K562 (cell line): ENCODE measurements around the gene ARHGAP26. TPM values are rescaled to one million over a fixed set of nuclear protein-coding genes. Genes with fewer than 3 reads are reported as not detected.

Experiments used
- CHCHD3 ChIP-seq: fragments of 250-450 bp; sonication (Bioruptor Pico); IDR thresholded peaks from 2 replicates; pipeline ENCODE4 v2.1.2; 2022; ENCODE audit warnings: mild to moderate bottlenecking
- FOSL1 ChIP-seq: fragments of 200-800 bp; sonication (Bioruptor generic); conservative IDR thresholded peaks from 2 replicates; pipeline ENCODE4 v1.6.1; 2016; ENCODE audit warnings: missing genetic modification characterization, missing compliant biosample characterization
- JUN ChIP-seq, 2 experiments: sonication (generic) in 1 of 2; formaldehyde crosslinking in 1 of 2; IDR thresholded peaks; 2 replicates each; pipeline versions ENCODE4 v1.6.1 to v1.8.0; 2012 to 2022; ENCODE audit warnings: borderline replicate concordance in 2 of 2, mild to moderate bottlenecking in 2 of 2, improper control_type of control experiment in 1 of 2, low read depth in 1 of 2, low read length in 1 of 2, missing genetic modification reagents in 1 of 2
- PHF21A ChIP-seq: fragments of 450-650 bp; IDR thresholded peaks from 2 replicates; pipeline ENCODE4 v1.6.1; 2017; ENCODE audit warnings: low read depth, borderline replicate concordance
- POLR2A ChIP-seq: fragments of 450-650 bp; conservative IDR thresholded peaks from 2 replicates; pipeline ENCODE4 v1.6.1; 2016
- POLR2G ChIP-seq: fragments of 200-400 bp; formaldehyde crosslinking; IDR thresholded peaks from 2 replicates; pipeline ENCODE4 v1.6.1; 2017; ENCODE audit warnings: low read depth, mild to moderate bottlenecking, antibody characterized with exemption, low read length, moderate library complexity
- POLR2H ChIP-seq: IDR thresholded peaks from 2 replicates; pipeline ENCODE4 v1.6.1; 2016; ENCODE audit warnings: missing genetic modification characterization, low read depth, mild to moderate bottlenecking, control low read depth, missing compliant biosample characterization, moderate library complexity
- polyA plus RNA-seq, 8 experiments: library from polyadenylated mRNA; depleted of rRNA in 4 of 8; stranded (reverse) in 5 of 8; unstranded in 3 of 8; fragments of >200 nt; fragmentation: Nextera tagmentation in 2 of 8; fragmentation: Illumina TruSeq in 1 of 8; extraction: Ambion mirVana in 2 of 8; extraction: Trizol in 1 of 8; gene quantifications; 2 replicates each; pipeline versions ENCODE4 v1.2.1 to v1.2.3, GENCODE V29; 2011 to 2014; ENCODE audit warnings: inconsistent platforms in 1 of 8, missing spikeins in 1 of 8
- total RNA-seq, 7 experiments: library from RNA; depleted of rRNA in 6 of 7; stranded (reverse); fragments of >200 nt in 6 of 7; fragmentation: Illumina TruSeq in 2 of 7; extraction: Trizol in 2 of 7; gene quantifications; 2 replicates each; pipeline versions ENCODE4 v1.2.1 to v1.2.3, GENCODE V29; 2011 to 2021; ENCODE audit warnings: low replicate concordance in 1 of 7
- TF ChIP-seq, protein P1 (sequence below): fragments of 250-450 bp; sonication (Bioruptor Pico); IDR thresholded peaks from 2 replicates; pipeline ENCODE4 v1.5.0; 2021; ENCODE audit warnings: mild to moderate bottlenecking, borderline replicate concordance
- TF ChIP-seq, protein P2 (sequence below): sonication (generic); formaldehyde crosslinking; IDR thresholded peaks from 2 replicates; pipeline ENCODE4 v1.4.0; 2020; ENCODE audit warnings: mild to moderate bottlenecking, missing genetic modification reagents
- TF ChIP-seq, protein P3 (sequence below): fragments of 450-650 bp; IDR thresholded peaks from 2 replicates; pipeline ENCODE4 v1.6.1; 2016; ENCODE audit warnings: mild to moderate bottlenecking, moderate library complexity

The ARHGAP26 gene
- total and polyA plus RNA-seq, 9 of the 15 experiments (the other 6 are each of a cell fraction or from before 2014, with no cell fraction given) = 0.13 to 1.1 (median 0.55) TPM

DNA sequence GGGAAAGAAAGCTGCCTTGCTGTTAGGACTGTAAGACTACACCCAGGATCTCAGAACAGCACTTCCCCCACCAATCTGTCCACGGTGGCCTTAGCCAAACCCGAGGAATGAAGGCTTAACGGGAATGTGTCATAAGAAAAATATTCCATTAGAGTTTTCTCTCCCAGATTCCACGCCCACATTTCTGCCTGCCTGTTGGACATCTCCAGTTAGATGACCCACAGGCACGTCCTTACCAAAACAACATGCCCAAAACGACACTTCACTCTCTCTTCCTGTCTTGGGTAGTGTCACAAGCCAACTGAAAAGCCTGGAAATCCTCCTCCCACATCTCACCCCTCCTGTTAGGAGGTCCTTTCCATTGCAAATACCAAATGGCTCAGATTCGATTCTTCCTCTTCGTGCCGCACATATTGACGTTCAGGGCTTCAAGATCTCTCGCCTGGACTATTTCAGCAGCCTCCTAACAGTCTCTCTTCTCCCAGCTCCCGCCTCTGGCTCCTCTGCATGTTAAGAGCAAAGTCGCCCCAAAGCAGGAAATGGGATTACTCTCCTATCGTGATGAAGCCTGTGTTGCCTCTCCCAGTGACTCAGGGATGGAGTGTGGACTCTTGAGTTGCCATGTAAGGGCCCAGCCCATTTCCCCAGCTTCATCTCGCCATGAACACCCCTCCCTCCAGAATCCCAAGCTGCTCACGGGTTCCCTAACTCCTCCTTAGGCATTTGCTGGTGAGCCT is 474.0 kb downstream of the ARHGAP26 start (continued):
- TF ChIP-seq CHCHD3 = no peak
- TF ChIP-seq, protein P1, sequence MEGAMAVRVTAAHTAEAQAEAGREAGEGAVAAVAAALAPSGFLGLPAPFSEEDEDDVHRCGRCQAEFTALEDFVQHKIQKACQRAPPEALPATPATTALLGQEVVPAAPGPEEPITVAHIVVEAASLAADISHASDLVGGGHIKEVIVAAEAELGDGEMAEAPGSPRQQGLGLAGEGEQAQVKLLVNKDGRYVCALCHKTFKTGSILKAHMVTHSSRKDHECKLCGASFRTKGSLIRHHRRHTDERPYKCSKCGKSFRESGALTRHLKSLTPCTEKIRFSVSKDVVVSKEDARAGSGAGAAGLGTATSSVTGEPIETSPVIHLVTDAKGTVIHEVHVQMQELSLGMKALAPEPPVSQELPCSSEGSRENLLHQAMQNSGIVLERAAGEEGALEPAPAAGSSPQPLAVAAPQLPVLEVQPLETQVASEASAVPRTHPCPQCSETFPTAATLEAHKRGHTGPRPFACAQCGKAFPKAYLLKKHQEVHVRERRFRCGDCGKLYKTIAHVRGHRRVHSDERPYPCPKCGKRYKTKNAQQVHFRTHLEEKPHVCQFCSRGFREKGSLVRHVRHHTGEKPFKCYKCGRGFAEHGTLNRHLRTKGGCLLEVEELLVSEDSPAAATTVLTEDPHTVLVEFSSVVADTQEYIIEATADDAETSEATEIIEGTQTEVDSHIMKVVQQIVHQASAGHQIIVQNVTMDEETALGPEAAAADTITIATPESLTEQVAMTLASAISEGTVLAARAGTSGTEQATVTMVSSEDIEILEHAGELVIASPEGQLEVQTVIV (CRISPR knock-in tag) = no peak
- 0 out of 2 replicates have a peak, but pooled peaks have one; percentile 22 for TF ChIP-seq POLR2H (tag)
- TF ChIP-seq JUN (IDR thresholded peaks at IDR 0.05; ENCODE audit: borderline replicate concordance, low read depth, low read length) = no peak
- no peak for TF ChIP-seq JUN (CRISPR knock-in tag; IDR thresholded peaks at IDR 0.05; ENCODE audit: borderline replicate concordance)
- TF ChIP-seq, protein P2, sequence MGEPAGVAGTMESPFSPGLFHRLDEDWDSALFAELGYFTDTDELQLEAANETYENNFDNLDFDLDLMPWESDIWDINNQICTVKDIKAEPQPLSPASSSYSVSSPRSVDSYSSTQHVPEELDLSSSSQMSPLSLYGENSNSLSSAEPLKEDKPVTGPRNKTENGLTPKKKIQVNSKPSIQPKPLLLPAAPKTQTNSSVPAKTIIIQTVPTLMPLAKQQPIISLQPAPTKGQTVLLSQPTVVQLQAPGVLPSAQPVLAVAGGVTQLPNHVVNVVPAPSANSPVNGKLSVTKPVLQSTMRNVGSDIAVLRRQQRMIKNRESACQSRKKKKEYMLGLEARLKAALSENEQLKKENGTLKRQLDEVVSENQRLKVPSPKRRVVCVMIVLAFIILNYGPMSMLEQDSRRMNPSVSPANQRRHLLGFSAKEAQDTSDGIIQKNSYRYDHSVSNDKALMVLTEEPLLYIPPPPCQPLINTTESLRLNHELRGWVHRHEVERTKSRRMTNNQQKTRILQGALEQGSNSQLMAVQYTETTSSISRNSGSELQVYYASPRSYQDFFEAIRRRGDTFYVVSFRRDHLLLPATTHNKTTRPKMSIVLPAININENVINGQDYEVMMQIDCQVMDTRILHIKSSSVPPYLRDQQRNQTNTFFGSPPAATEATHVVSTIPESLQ (CRISPR knock-in tag) = no peak
- TF ChIP-seq POLR2G = no peak
- no peak for TF ChIP-seq PHF21A
- TF ChIP-seq, protein P3, sequence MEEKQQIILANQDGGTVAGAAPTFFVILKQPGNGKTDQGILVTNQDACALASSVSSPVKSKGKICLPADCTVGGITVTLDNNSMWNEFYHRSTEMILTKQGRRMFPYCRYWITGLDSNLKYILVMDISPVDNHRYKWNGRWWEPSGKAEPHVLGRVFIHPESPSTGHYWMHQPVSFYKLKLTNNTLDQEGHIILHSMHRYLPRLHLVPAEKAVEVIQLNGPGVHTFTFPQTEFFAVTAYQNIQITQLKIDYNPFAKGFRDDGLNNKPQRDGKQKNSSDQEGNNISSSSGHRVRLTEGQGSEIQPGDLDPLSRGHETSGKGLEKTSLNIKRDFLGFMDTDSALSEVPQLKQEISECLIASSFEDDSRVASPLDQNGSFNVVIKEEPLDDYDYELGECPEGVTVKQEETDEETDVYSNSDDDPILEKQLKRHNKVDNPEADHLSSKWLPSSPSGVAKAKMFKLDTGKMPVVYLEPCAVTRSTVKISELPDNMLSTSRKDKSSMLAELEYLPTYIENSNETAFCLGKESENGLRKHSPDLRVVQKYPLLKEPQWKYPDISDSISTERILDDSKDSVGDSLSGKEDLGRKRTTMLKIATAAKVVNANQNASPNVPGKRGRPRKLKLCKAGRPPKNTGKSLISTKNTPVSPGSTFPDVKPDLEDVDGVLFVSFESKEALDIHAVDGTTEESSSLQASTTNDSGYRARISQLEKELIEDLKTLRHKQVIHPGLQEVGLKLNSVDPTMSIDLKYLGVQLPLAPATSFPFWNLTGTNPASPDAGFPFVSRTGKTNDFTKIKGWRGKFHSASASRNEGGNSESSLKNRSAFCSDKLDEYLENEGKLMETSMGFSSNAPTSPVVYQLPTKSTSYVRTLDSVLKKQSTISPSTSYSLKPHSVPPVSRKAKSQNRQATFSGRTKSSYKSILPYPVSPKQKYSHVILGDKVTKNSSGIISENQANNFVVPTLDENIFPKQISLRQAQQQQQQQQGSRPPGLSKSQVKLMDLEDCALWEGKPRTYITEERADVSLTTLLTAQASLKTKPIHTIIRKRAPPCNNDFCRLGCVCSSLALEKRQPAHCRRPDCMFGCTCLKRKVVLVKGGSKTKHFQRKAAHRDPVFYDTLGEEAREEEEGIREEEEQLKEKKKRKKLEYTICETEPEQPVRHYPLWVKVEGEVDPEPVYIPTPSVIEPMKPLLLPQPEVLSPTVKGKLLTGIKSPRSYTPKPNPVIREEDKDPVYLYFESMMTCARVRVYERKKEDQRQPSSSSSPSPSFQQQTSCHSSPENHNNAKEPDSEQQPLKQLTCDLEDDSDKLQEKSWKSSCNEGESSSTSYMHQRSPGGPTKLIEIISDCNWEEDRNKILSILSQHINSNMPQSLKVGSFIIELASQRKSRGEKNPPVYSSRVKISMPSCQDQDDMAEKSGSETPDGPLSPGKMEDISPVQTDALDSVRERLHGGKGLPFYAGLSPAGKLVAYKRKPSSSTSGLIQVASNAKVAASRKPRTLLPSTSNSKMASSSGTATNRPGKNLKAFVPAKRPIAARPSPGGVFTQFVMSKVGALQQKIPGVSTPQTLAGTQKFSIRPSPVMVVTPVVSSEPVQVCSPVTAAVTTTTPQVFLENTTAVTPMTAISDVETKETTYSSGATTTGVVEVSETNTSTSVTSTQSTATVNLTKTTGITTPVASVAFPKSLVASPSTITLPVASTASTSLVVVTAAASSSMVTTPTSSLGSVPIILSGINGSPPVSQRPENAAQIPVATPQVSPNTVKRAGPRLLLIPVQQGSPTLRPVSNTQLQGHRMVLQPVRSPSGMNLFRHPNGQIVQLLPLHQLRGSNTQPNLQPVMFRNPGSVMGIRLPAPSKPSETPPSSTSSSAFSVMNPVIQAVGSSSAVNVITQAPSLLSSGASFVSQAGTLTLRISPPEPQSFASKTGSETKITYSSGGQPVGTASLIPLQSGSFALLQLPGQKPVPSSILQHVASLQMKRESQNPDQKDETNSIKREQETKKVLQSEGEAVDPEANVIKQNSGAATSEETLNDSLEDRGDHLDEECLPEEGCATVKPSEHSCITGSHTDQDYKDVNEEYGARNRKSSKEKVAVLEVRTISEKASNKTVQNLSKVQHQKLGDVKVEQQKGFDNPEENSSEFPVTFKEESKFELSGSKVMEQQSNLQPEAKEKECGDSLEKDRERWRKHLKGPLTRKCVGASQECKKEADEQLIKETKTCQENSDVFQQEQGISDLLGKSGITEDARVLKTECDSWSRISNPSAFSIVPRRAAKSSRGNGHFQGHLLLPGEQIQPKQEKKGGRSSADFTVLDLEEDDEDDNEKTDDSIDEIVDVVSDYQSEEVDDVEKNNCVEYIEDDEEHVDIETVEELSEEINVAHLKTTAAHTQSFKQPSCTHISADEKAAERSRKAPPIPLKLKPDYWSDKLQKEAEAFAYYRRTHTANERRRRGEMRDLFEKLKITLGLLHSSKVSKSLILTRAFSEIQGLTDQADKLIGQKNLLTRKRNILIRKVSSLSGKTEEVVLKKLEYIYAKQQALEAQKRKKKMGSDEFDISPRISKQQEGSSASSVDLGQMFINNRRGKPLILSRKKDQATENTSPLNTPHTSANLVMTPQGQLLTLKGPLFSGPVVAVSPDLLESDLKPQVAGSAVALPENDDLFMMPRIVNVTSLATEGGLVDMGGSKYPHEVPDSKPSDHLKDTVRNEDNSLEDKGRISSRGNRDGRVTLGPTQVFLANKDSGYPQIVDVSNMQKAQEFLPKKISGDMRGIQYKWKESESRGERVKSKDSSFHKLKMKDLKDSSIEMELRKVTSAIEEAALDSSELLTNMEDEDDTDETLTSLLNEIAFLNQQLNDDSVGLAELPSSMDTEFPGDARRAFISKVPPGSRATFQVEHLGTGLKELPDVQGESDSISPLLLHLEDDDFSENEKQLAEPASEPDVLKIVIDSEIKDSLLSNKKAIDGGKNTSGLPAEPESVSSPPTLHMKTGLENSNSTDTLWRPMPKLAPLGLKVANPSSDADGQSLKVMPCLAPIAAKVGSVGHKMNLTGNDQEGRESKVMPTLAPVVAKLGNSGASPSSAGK = 0 out of 2 replicates have a peak, but pooled peaks have one; percentile 26
- no peak for TF ChIP-seq POLR2A
- TF ChIP-seq FOSL1 (tag) = peak; percentile 53; the same call in 1 of the 2 replicates
